Aorta (tissue), 5 donors: ENCODE measurements around the gene BCOR. TPM values are rescaled to one million over a fixed set of nuclear protein-coding genes. Genes with fewer than 3 reads are reported as not detected.

Source experiments
- ATAC-seq: fragments of 200-7000 bp; cut with Tn5 transposase; one replicate; pipeline ENCODE4 v1.9.1; 2022; ENCODE audit warnings: moderate library complexity; ENCODE audit not compliant: low FRiP score
- DNase-seq, 2 donors: peaks; one replicate each; pipeline ENCODE4 v3.0.0-alpha.2; 2020
- H3K27ac ChIP-seq, 2 donors: one replicate each; pipeline ENCODE4 v1.5.1; 2013; ENCODE audit warnings: low read length in 2 of 2, mild to moderate bottlenecking in 2 of 2, moderate library complexity in 2 of 2, control low read depth in 1 of 2, inconsistent platforms in 1 of 2, low read depth in 1 of 2
- H3K27me3 ChIP-seq, 2 donors: one replicate each; pipeline ENCODE4 v1.6.1; 2013; ENCODE audit warnings: control low read depth in 1 of 2, low read length in 1 of 2, mild to moderate bottlenecking in 1 of 2, moderate library complexity in 1 of 2; ENCODE audit not compliant: insufficient read depth in 2 of 2, control insufficient read depth in 1 of 2
- H3K36me3 ChIP-seq, 2 donors: one replicate each; pipeline ENCODE4 v1.6.1; 2013; ENCODE audit warnings: control low read depth in 1 of 2, low read length in 1 of 2, mild to moderate bottlenecking in 1 of 2; ENCODE audit not compliant: insufficient read depth in 2 of 2, control insufficient read depth in 1 of 2
- H3K4me1 ChIP-seq, 2 donors: one replicate each; pipeline ENCODE4 v1.6.1; 2013; ENCODE audit warnings: low read length in 2 of 2, control low read depth in 1 of 2, mild to moderate bottlenecking in 1 of 2, moderate library complexity in 1 of 2; ENCODE audit not compliant: insufficient read depth in 2 of 2, control insufficient read depth in 1 of 2
- H3K4me3 ChIP-seq, 2 donors: one replicate each; pipeline ENCODE4 v1.5.1; 2013; ENCODE audit warnings: low read length in 2 of 2, control low read depth in 1 of 2, mild to moderate bottlenecking in 1 of 2
- H3K9me3 ChIP-seq: one replicate; pipeline ENCODE4 v1.6.1; 2013; ENCODE audit warnings: mild to moderate bottlenecking, low read length; ENCODE audit not compliant: control insufficient read depth
- WGBS, 2 donors: extraction: QIAGEN DNeasy Blood & Tissue Kit; methylation state at CpG; one replicate each; pipeline ENCODE4 v1.1.7; 2013; 5-methylcytosine and 5-hydroxymethylcytosine counted together
- intact Hi-C, 2 donors: fragments of 100-400 bp; cut with DNase I; formaldehyde crosslinking; loops; one replicate each; pipeline versions ENCODE4 v1.14.2 to v1.15.0; 2022
- polyA plus RNA-seq, 2 donors: library from polyadenylated mRNA; stranded (reverse); fragments of 200-250 nt; gene quantifications; one replicate each; pipeline ENCODE4 v1.2.3, GENCODE V29; 2013
- total RNA-seq, 2 donors: library from RNA; stranded (reverse); fragmentation: NEBNext Ultra II Directional; extraction: Animal tissue kit (Norgen Biotek cat#: 25700); gene quantifications; one replicate each; pipeline ENCODE4 v1.2.1, GENCODE V29; 2021
- donor health status: healthy with polysubstance abuse.
- donor health status: Bipolar disorder and iron deficiency.
- donor health status: DM: no; HTN: no; CAD: no.
- donor health status: DM: no; HTN: no; CAD: no.
- donor health status: DM: yes; HTN: yes; CAD: no.

BCOR gene
- total and polyA plus RNA-seq, 4 donors = 8.3 to 46.7 (median 17.4) TPM

DNA sequence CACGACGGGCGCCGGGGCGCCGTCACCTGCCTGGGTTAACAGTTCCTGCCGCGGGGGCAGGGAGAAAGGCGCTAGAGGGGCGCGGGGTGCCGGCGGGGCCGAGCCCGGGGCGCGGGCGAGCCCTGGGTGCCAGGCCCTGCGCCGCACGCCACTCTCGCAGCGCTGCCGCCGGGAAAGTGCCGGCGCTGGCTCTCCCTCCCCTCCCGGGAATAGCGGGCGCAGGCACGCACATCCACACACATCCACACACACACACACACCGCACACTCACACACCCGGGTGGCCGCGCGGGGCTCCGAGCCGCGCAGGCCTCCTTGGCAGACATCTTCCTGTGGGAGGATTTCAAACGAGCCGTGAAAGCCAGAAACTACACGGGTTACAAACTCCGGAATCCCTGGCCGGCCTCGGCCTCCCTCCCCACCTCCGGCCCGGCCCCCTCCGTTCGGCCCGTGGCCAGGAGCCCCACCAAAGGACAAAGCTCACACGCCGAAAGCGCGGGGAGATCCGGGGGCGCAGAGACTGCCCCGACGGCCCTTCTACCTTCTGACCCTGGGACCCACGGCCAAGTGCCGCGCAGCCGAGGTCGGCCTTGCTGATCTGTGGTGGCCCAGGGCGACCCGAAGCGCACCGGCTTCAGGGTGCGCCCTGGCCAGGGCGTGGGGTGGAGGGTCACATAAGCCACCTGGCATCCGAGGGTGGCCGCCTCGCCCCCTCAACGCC lies 92.3 kb downstream of the BCOR start:
- no peaks in the 10 kb centered on the region for H3K4me1 ChIP-seq
- intact Hi-C loops = no loop called here
- H3K27me3 ChIP-seq = no peaks in the 10 kb centered on the region
- DNase-seq (no peak), ATAC-seq (no peak)
- H3K36me3 ChIP-seq = no peaks in the 10 kb centered on the region
- H3K9me3 ChIP-seq = no peaks in the 10 kb centered on the region
- no peak overlapping the region for H3K27ac ChIP-seq
- no peak overlapping the region for H3K4me3 ChIP-seq
- whole genome bisulfite sequencing, 2 donors = 27 to 31% methylated on average over 69 to 73 of the region's 73 CpGs

DNA sequence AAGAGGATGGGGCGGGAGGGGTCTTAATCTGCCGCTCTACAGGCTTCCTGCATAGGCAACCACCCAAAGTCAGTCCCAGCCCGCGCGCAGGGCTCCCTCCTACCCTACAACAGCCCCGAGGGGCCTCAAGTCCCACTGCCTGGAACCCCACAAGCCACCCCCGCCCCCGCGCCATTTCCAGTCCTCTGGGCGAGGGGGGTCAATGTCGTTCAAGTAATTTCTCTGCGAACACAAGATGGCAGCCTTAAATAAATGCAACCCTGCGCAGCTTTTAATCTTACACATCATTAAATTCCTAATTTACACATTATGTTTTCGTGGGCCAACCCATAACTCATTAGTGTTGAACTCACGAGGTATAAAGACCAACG lies 92.9 kb downstream of the BCOR start:
- Histone ChIP-seq H3K36me3 (no peaks in the 10 kb centered on the region), H3K4me3 (no peak overlapping the region), H3K4me1 (no peaks in the 10 kb centered on the region), H3K27me3 (no peaks in the 10 kb centered on the region), H3K27ac (no peak overlapping the region), H3K9me3 (no peaks in the 10 kb centered on the region)
- ATAC-seq (no peak), DNase-seq (no peak)
- intact Hi-C loops = no loop called here
- 54 to 87% methylated on average over 16 of the region's 16 CpGs for WGBS, 2 donors

- Histone ChIP-seq H3K36me3 (no peaks in the 10 kb centered on the region), H3K4me1 (no peaks in the 10 kb centered on the region), H3K4me3 (no peak overlapping the region), H3K9me3 (no peaks in the 10 kb centered on the region), H3K27ac (no peak overlapping the region), H3K27me3 (no peaks in the 10 kb centered on the region)
- DNase-seq = no peak
- ATAC-seq = no peak
- intact Hi-C loops = no loop called here
- 56 to 98% methylated on average over 4 of the region's 4 CpGs for WGBS, 2 donors
Observed at GRCh38 chrX:40004246-40004535, 93.6 kb downstream of the BCOR start.

DNA sequence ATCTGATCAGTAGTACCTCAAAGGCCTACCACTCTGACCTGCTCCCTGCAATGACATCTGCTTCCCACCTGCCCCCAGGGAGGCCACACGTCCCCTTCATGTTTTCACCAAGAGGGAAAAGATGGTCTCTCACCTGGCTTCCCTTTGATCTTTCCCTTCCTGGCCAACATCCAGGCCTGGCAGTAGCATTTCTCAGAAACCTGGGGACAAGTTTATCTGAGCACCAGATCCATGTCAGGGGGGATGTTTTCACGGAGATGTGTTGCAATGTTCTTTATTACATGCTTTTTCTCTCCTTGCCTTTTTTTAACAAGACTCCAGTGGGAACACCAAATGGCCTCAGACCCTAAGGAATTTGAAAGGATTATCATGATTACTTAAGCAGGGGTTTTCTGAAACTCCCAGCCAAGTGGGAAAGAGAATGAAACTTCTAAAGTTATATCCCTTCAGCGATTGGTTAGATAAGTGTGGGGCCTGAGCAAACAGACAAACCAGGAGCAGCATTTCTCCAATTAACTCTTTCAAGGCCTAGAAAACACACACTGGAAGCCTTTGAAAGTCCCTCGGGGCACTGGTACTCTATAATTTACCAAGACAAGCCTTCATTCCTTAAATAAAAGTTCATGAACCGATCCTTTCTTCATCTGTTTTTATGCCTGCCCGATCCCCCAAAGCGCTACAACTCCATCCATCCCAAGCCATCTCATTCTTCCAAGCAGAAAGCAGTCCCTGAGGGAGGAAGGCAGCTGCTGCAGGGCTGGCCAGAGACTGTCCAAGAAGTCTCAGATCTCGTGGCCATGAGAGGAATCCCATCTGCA lies 94.1 kb downstream of the BCOR start:
- H3K27ac ChIP-seq = no peak overlapping the region
- DNase-seq = no peak
- ATAC-seq = no peak

DNA sequence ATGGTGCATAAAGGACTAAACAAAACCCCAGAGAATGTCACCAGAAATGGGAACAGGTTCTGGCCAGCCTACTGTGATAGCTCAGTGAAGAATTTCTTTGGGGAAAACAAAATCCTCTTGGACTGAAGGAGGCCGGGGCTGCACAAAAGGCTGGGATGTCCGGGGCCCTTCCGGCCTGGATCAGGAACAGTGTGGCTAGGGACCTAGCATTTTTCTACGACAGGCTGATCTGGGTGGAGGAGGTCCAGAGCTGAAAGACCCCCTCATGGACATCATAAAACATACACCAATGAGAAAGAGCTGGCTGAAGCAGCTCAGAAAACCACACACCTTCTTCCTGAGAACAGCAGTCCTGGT lies 94.7 kb downstream of the BCOR start:
- 84 to 94% methylated on average over 4 of the region's 4 CpGs for WGBS, 2 donors
- DNase-seq = no peak
- Histone ChIP-seq H3K27me3 (no peaks in the 10 kb centered on the region), H3K4me1 (no peaks in the 10 kb centered on the region), H3K9me3 (no peaks in the 10 kb centered on the region), H3K36me3 (no peaks in the 10 kb centered on the region), H3K4me3 (no peak overlapping the region), H3K27ac (no peak overlapping the region)
- ATAC-seq = no peak
- intact Hi-C loops = no loop called here

More for the DNA sequence above, 94.1 kb downstream of the BCOR start:
- Histone ChIP-seq H3K36me3 (no peaks in the 10 kb centered on the region), H3K4me1 (no peaks in the 10 kb centered on the region), H3K4me3 (no peak overlapping the region), H3K27me3 (no peaks in the 10 kb centered on the region), H3K9me3 (no peaks in the 10 kb centered on the region)
- intact Hi-C loops = no loop called here
- 54 to 79% methylated on average over 8 of the region's 8 CpGs for WGBS, 2 donors
